Hepatocyte (in vitro differentiated cells): ENCODE measurements around the gene PNCK. TPM values are rescaled to one million over a fixed set of nuclear protein-coding genes. Genes with fewer than 3 reads are reported as not detected.
"Not testable (repeated sequence)": the region's sequence is repeated elsewhere in the genome, so short reads cannot be mapped to it uniquely, and the experiment has no call there.

Experiments
- DNase-seq: peaks from one replicate; pipeline ENCODE4 v3.0.0-alpha.2; 2016; ENCODE audit warnings: low spot score
- H2AFZ ChIP-seq: fragments of 200-600 bp; sonication (generic); 2 replicates; pipeline ENCODE4 v1.6.0; 2016; ENCODE audit warnings: antibody characterized with exemption, mild to moderate bottlenecking
- H3K27ac ChIP-seq: fragments of 200-600 bp; sonication (generic); 2 replicates; pipeline ENCODE4 v1.5.1; 2016; ENCODE audit warnings: mild to moderate bottlenecking
- H3K27me3 ChIP-seq: fragments of 200-600 bp; sonication (generic); 2 replicates; pipeline ENCODE4 v1.6.1; 2016
- H3K36me3 ChIP-seq: fragments of 200-600 bp; sonication (generic); replicated peaks from 2 replicates; pipeline ENCODE4 v1.5.1; 2016; ENCODE audit warnings: low read depth; ENCODE audit not compliant: insufficient read depth
- H3K4me1 ChIP-seq: fragments of 200-600 bp; sonication (generic); 2 replicates; pipeline ENCODE4 v1.5.1; 2016; ENCODE audit warnings: mild to moderate bottlenecking, moderate library complexity; ENCODE audit not compliant: insufficient read depth
- H3K4me2 ChIP-seq: fragments of 200-600 bp; sonication (generic); 2 replicates; pipeline ENCODE4 v1.6.0; 2016
- H3K4me3 ChIP-seq: fragments of 200-600 bp; sonication (generic); 2 replicates; pipeline ENCODE4 v1.5.1; 2016; ENCODE audit warnings: mild to moderate bottlenecking
- H3K79me2 ChIP-seq: fragments of 200-600 bp; sonication (generic); 2 replicates; pipeline ENCODE4 v1.6.0; 2017; ENCODE audit warnings: mild to moderate bottlenecking
- H3K9me2 ChIP-seq: fragments of 200-600 bp; sonication (generic); replicated peaks from 2 replicates; pipeline ENCODE4 v1.6.0; 2017; ENCODE audit warnings: mild to moderate bottlenecking; ENCODE audit not compliant: insufficient read depth
- H3K9me3 ChIP-seq: fragments of 200-600 bp; sonication (generic); 2 replicates; pipeline ENCODE4 v1.5.1; 2016; ENCODE audit warnings: low read depth, mild to moderate bottlenecking
- H4K20me1 ChIP-seq: fragments of 200-600 bp; sonication (generic); 2 replicates; pipeline ENCODE4 v1.6.0; 2016; ENCODE audit warnings: mild to moderate bottlenecking; ENCODE audit not compliant: insufficient read depth, poor library complexity, severe bottlenecking
- EZH2 ChIP-seq: fragments of 200-600 bp; sonication (generic); IDR thresholded peaks from 2 replicates; pipeline ENCODE4 v1.6.1; 2016; ENCODE audit warnings: antibody characterized with exemption, mild to moderate bottlenecking, borderline replicate concordance
- EZH2phosphoT487 ChIP-seq: fragments of 200-600 bp; sonication (generic); IDR thresholded peaks from one replicate; pipeline ENCODE4 v1.6.1; 2018; ENCODE audit warnings: antibody characterized with exemption, mild to moderate bottlenecking, low read depth, moderate library complexity; ENCODE audit not compliant: unreplicated experiment, severe bottlenecking
- WGBS: methylation state at CpG from one replicate; pipeline ENCODE4 v1.1.6; 2016; ENCODE audit warnings: low lambda C conversion rate; ENCODE audit errors: missing lambda C conversion rate; 5-methylcytosine and 5-hydroxymethylcytosine counted together
- polyA plus RNA-seq: library from polyadenylated mRNA; unstranded; fragments of >200 nt; fragmentation: Nextera tagmentation; extraction: Ambion mirVana; gene quantifications from 2 replicates; pipeline ENCODE4 v1.2.1, GENCODE V29; 2016
- total RNA-seq: library from RNA; depleted of rRNA; stranded (reverse); fragments of >200 nt; gene quantifications from 2 replicates; pipeline ENCODE4 v1.2.3, GENCODE V29; 2014
- TF ChIP-seq, protein P1 (sequence below): fragments of 200-600 bp; sonication (generic); IDR thresholded peaks from 2 replicates; pipeline ENCODE4 v1.5.1; 2016; ENCODE audit warnings: antibody characterized with exemption, mild to moderate bottlenecking; ENCODE audit not compliant: poor library complexity

The PNCK gene
- total and polyA plus RNA-seq, 2 experiments from 2014 or later: 0.28 to 2.2 TPM

DNA sequence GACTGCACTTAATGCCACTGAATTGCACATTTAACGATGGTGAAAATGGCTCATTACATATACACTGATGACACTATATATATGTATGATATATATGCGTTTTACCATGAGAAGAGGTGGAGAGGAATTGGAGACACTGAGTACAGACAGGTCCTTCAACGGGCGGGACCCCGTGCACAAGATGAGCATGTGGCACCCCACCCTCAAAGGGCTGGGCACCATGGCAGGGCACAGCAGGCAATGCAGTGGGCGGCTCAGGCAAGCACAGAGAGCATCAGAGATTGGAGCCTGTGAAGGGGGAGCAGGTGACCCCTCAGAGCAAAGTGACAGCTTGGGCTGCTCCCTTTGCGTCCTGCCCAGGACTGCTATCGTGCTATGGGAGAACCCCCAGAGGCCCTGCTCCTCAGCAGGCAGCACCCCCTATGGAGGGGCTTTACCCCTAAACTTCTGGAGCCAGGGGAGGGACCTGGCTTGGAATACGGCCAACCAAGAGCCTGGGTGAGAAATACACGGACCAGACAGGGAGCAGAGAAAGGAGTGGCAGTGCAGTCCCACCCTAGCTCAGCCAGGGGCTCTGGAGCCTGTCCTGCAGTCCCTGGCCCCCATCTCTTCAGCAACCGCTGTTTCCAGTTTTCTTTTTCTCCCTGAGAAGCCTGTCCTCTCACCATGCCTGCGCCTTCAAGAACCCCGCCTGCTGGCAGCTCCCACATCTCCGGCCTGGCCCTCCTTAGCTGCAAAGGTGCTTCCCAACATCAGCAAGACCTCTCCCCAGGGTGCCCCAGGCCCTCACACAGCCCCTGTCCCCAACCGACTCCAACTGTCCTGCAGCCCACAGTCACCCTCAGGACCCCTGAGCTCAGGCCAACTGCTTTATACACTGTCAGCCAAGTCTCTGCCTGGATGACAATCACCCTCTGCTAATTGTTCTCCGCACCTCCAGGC lies 24.6 kb upstream of the PNCK start:
- Histone ChIP-seq H3K27ac (no peak overlapping the region), H3K9me3 (no peaks in the 10 kb centered on the region), H4K20me1 (no peaks in the 10 kb centered on the region), H3K36me3 (no peaks in the 10 kb centered on the region), H3K4me1 (no peaks in the 10 kb centered on the region), H3K79me2 (no peaks in the 10 kb centered on the region), H3K27me3 (no peaks in the 10 kb centered on the region), H3K4me3 (no peak overlapping the region), H3K4me2 (no peak overlapping the region), H2AFZ (no peak overlapping the region), H3K9me2 (no peaks in the 10 kb centered on the region)
- 88% methylated on average over 15 of the region's 16 CpGs for WGBS
- TF ChIP-seq EZH2 (no peak), EZH2phosphoT487 (no peak)
- TF ChIP-seq, protein P1, sequence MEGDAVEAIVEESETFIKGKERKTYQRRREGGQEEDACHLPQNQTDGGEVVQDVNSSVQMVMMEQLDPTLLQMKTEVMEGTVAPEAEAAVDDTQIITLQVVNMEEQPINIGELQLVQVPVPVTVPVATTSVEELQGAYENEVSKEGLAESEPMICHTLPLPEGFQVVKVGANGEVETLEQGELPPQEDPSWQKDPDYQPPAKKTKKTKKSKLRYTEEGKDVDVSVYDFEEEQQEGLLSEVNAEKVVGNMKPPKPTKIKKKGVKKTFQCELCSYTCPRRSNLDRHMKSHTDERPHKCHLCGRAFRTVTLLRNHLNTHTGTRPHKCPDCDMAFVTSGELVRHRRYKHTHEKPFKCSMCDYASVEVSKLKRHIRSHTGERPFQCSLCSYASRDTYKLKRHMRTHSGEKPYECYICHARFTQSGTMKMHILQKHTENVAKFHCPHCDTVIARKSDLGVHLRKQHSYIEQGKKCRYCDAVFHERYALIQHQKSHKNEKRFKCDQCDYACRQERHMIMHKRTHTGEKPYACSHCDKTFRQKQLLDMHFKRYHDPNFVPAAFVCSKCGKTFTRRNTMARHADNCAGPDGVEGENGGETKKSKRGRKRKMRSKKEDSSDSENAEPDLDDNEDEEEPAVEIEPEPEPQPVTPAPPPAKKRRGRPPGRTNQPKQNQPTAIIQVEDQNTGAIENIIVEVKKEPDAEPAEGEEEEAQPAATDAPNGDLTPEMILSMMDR: no peak
- DNase-seq: no peak

DNA sequence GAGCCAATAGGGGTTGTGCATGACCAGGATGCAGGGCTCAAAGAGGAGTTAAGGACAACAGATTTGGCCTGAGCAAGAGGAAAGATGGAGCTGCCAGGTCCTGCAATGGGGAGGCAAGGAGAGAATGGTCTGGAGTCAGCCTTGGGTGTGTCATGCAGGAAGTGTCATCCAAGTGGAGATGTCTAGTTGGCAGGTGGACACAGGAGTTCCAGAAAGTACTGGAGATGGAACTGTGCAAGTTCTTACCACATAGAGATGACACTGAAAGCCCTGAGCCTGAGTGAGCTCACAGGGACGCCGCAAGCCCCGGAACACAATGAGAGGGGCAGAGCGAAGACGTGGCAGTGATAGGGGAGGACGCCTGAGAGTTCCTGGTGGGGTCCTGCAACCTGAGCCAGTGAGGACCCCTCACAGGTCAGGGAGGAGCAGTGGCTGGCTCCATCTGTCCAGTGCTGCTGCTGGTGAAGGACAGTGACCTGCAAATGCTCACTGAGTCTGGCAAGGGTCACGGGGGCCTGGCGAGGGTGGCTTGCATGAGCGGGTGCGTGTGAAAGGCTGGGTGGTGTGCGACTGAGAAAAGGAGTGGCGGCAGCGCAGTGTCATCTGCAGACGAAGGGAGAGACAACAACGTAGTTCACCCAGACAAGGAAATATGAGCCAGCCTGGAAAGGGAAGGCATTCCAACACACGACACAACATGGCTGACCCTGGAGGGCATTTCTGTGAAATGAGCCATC lies 23.5 kb upstream of the PNCK start:
- H3K27ac ChIP-seq, H3K9me3 ChIP-seq, H3K4me3 ChIP-seq, H4K20me1 ChIP-seq, H3K9me2 ChIP-seq, H3K36me3 ChIP-seq, H3K4me1 ChIP-seq, H3K27me3 ChIP-seq, DNase-seq, H3K79me2 ChIP-seq, H2AFZ ChIP-seq, H3K4me2 ChIP-seq: not testable (repeated sequence)
- 84% methylated on average over 16 of the region's 16 CpGs for WGBS

- not testable (repeated sequence) for H3K36me3 ChIP-seq, H3K4me2 ChIP-seq, DNase-seq, H3K4me3 ChIP-seq, H3K79me2 ChIP-seq, H3K27me3 ChIP-seq, H3K4me1 ChIP-seq, H3K27ac ChIP-seq, H2AFZ ChIP-seq, H3K9me3 ChIP-seq, H3K9me2 ChIP-seq, H4K20me1 ChIP-seq
- WGBS: 88% methylated on average over 10 of the region's 10 CpGs
Measured at GRCh38 chrX:153696538-153696937, 22.9 kb upstream of the PNCK start.

DNA sequence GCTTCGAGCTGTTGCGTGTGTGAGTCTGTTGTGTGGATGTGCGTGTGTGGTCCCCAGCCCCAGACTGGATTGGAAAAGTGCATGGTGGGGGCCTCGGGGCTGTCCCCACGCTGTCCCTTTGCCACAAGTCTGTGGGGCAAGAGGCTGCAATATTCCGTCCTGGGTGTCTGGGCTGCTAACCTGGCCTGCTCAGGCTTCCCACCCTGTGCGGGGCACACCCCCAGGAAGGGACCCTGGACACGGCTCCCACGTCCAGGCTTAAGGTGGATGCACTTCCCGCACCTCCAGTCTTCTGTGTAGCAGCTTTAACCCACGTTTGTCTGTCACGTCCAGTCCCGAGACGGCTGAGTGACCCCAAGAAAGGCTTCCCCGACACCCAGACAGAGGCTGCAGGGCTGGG lies 22.5 kb upstream of the PNCK start:
- Histone ChIP-seq H3K36me3 (no peaks in the 10 kb centered on the region), H3K4me2 (no peak overlapping the region), H3K79me2 (no peaks in the 10 kb centered on the region), H3K4me3 (no peak overlapping the region), H3K9me3 (no peaks in the 10 kb centered on the region), H4K20me1 (no peaks in the 10 kb centered on the region), H3K4me1 (no peaks in the 10 kb centered on the region), H3K27ac (no peak overlapping the region), H2AFZ (no peak overlapping the region), H3K27me3 (no peaks in the 10 kb centered on the region), H3K9me2 (no peaks in the 10 kb centered on the region)
- no peak for TF ChIP-seq EZH2
- 87% methylated on average over 14 of the region's 15 CpGs for WGBS
- DNase-seq: no peak
